ENCODE results near the gene DGKD.

GRCh38 chr2:233455006-233455405 is 100.7 kb downstream of the DGKD start:
- TF ChIP-seq GATA2 (IDR thresholded peaks at IDR 0.05; ENCODE audit: low read depth, low read length) (no peak), GATA3 (IDR thresholded peaks at IDR 0.05; ENCODE audit: low read depth, low read length) (no peak)

All from SH-SY5Y (cell line).